Mucosa of descending colon (tissue), 3 donors: ENCODE results near the gene FAM13C. TPM values are rescaled to one million over a fixed set of nuclear protein-coding genes. Genes with fewer than 3 reads are reported as not detected.
"Not testable (repeated sequence)": the region's sequence is repeated elsewhere in the genome, so short reads cannot be mapped to it uniquely, and the experiment has no call there.

Source experiments
- ATAC-seq: fragments of 200-7000 bp; cut with Tn5 transposase; one replicate; pipeline ENCODE4 v1.9.1; 2020; ENCODE audit warnings: mild to moderate bottlenecking, moderate library complexity
- DNase-seq, 3 donors: peaks; one replicate each; pipeline ENCODE4 v3.0.0-alpha.2; 2020
- H3K36me3 ChIP-seq: fragments of 200-600 bp; one replicate; pipeline ENCODE4 v1.8.0; 2021; ENCODE audit warnings: low read depth, mild to moderate bottlenecking
- H3K4me1 ChIP-seq: fragments of 200-600 bp; one replicate; pipeline ENCODE4 v1.8.0; 2021; ENCODE audit warnings: low read depth, mild to moderate bottlenecking
- H3K4me3 ChIP-seq: fragments of 200-600 bp; one replicate; pipeline ENCODE4 v1.8.0; 2021; ENCODE audit warnings: mild to moderate bottlenecking
- H3K9me3 ChIP-seq: fragments of 200-600 bp; one replicate; pipeline ENCODE4 v1.8.0; 2021; ENCODE audit warnings: mild to moderate bottlenecking
- intact Hi-C, 2 donors: fragments of 100-400 bp; cut with DNase I in 1 of 2; cut with micrococcal nuclease in 1 of 2; formaldehyde crosslinking; loops; one replicate each; pipeline versions ENCODE4 v1.11.0 to v1.11.1; 2022; cut with DNase I, micrococcal nuclease
- total RNA-seq, 3 donors: library from RNA; stranded (reverse); fragmentation: NEBNext Ultra II Directional in 2 of 3; extraction: Animal tissue kit (Norgen Biotek cat#: 25700) in 2 of 3; gene quantifications; one replicate each; pipeline versions ENCODE4 v1.2.1 to v1.2.4, GENCODE V29; 2021 to 2023
- TF ChIP-seq, protein P1 (sequence below): fragments of 200-600 bp; IDR thresholded peaks from one replicate; pipeline ENCODE4 v1.8.0; 2022; ENCODE audit warnings: antibody characterized with exemption, mild to moderate bottlenecking
- donor health status: DM: no; HTN: no; CAD: no; lungs with moderate emphysema.
- donor health status: DM: no; HTN: no; CAD: no.
- donor health status: DM: no; HTN: yes; CAD: no.

The FAM13C gene
- total RNA-seq, 3 donors from 2014 or later: 4.2 to 18.8 (median 6.5) TPM

DNA sequence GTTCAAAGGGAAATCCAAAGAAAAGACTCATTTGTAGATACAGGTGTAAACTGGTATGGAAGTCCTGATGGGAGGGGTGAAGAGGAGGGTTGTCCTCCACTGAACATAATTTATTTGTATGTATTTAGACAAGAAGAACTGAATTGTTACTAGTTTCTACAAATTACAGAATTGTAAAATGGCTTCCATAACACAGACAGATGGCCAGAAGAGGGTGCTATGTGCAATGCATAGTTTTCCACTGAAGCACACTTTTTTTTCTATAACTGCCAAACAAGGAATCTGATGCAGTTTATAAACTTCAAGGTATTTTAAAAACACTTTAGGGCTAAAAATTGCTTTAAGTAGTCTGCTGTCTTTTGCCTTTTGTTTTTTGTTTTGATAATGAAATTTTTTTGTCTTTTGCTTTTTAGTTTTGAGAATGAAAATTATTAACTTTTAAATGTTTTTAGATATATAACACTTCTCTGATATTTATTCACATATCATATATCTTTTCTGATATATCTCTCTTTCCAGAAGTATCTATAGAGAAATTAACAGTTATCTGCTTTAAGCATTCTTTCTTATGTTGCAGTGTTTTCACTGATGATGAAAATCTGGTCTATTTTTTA, 127.4 kb downstream of the FAM13C start:
- no peak overlapping the region for H3K4me3 ChIP-seq
- no peaks in the 10 kb centered on the region for H3K4me1 ChIP-seq
- no peaks in the 10 kb centered on the region for H3K9me3 ChIP-seq
- no peaks in the 10 kb centered on the region for H3K36me3 ChIP-seq
- peak; percentile 38 for ATAC-seq
- DNase-seq: peak in 1 of 3 donors; percentile 78
- intact Hi-C loops: no loop called here
- TF ChIP-seq, protein P1, sequence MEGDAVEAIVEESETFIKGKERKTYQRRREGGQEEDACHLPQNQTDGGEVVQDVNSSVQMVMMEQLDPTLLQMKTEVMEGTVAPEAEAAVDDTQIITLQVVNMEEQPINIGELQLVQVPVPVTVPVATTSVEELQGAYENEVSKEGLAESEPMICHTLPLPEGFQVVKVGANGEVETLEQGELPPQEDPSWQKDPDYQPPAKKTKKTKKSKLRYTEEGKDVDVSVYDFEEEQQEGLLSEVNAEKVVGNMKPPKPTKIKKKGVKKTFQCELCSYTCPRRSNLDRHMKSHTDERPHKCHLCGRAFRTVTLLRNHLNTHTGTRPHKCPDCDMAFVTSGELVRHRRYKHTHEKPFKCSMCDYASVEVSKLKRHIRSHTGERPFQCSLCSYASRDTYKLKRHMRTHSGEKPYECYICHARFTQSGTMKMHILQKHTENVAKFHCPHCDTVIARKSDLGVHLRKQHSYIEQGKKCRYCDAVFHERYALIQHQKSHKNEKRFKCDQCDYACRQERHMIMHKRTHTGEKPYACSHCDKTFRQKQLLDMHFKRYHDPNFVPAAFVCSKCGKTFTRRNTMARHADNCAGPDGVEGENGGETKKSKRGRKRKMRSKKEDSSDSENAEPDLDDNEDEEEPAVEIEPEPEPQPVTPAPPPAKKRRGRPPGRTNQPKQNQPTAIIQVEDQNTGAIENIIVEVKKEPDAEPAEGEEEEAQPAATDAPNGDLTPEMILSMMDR: no peak

DNA sequence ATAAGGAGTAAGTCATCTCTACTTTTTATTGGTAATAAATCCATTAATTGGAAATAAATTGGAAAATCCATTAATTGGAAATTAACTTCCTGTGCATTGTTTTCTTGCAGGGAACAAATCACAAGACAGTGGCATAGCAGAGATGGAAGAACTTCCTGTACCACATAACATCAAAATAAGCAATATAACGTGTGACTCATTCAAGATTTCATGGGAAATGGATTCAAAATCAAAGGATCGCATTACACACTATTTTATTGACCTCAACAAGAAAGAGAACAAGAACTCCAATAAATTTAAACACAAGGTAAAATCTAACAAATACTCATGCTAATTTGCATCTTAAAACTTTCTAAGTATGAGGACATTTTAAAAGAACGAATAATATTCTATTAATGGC, 128.2 kb downstream of the FAM13C start:
- H3K9me3 ChIP-seq: no peaks in the 10 kb centered on the region
- H3K4me1 ChIP-seq: no peaks in the 10 kb centered on the region
- no peak for ATAC-seq
- DNase-seq: no peak
- TF ChIP-seq, protein P1: no peak
- no peaks in the 10 kb centered on the region for H3K36me3 ChIP-seq
- intact Hi-C loops: no loop called here
- H3K4me3 ChIP-seq: no peak overlapping the region

DNA sequence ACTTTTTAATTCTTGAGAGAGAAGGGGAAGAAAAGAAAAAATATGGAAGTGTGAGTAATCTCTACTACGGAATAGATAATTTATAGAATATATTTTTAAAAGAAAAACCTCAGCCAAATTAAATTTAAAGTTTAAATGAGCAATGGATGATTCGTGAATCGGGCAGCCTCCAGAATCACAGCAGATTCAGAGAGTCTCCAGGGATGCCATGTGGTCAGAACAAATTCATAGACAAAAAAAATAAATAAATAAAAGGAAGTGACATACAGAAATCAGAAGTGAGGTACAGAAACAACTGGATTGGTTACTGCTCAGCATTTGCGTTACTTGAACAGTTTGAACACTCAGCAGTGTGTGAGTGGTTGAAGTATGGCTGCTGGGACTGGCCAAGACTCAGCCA, 132.9 kb downstream of the FAM13C start:
- TF ChIP-seq, protein P1: no peak
- intact Hi-C loops: no loop called here
- Histone ChIP-seq H3K36me3 (no peaks in the 10 kb centered on the region), H3K4me1 (no peaks in the 10 kb centered on the region), H3K9me3 (no peaks in the 10 kb centered on the region), H3K4me3 (no peak overlapping the region)
- ATAC-seq (no peak), DNase-seq (no peak)

DNA sequence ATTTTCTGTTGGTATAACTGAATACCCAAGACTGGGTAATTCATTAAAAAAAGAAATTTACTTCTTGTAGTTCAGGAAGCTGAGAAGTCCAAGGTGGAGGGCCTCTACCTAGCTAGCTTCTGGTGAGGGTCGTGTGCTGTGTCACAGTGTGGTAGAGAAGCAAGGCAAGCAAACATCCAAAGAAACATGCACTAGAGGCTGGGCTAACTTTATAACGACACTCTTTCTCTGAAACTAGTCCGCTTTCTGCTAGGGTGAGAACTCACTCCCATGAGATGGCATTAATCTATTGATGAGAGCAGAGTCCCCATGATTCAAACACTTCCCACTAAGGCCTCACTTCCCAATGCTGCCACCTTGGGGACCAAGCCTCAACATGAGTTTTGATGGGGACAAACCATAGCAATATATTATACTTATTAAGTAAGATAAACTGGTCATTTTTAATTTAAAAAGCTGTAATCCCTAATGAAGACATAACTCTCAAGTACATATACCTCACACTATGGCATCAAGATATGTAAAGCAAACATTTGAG, 135.1 kb downstream of the FAM13C start:
- intact Hi-C loops: no loop called here
- H3K9me3 ChIP-seq: no peaks in the 10 kb centered on the region
- TF ChIP-seq, protein P1: no peak
- H3K36me3 ChIP-seq: no peaks in the 10 kb centered on the region
- ATAC-seq (no peak), DNase-seq (no peak)
- no peaks in the 10 kb centered on the region for H3K4me1 ChIP-seq
- no peak overlapping the region for H3K4me3 ChIP-seq

DNA sequence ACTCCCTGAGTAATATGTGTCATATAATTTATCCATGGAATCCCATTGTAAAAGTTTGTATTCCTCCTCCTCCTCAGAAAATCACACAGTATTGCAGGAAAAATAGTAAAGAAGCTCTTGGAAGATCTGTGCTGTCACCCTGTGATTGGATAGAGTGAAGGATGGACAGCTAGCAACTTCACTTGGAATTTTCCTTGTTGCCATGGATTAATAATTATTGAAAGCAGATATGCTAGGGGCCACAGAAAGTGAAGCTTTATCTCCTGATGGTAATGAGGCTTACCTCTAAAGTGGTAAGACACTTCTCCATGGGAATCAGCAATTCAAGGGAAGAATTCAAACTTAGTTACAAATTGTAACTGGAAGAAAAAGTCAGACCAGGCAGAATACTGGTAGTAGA, 137.1 kb downstream of the FAM13C start:
- Histone ChIP-seq H3K9me3 (no peaks in the 10 kb centered on the region), H3K36me3 (no peaks in the 10 kb centered on the region), H3K4me1 (no peaks in the 10 kb centered on the region), H3K4me3 (no peak overlapping the region)
- TF ChIP-seq, protein P1: no peak
- no peak for DNase-seq
- intact Hi-C loops: no loop called here
- ATAC-seq: no peak

DNA sequence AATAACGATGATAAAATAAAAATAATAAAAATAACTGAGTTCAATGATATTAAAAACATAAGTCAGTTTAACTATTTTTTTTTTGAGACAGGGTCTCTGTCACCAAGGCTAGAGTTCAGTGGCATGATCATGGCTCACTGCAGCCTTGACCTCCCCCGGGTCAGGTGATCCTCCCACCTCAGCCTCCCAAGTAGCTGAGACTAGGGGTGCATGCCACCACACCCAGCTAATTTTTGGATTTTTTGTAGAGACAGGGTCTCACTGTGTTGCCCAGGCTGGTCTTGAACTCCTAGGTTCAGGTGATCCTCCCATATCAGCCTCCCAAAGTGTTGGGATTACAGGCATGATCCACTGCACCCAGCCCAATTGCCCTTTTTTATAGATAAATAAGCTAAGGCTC, 138.8 kb downstream of the FAM13C start:
- H3K4me1 ChIP-seq, DNase-seq, ATAC-seq, intact Hi-C loops, H3K4me3 ChIP-seq, H3K9me3 ChIP-seq, H3K36me3 ChIP-seq: not testable (repeated sequence)
